WTC11 (cell line): ENCODE measurements around the gene SOCS6. TPM values are rescaled to one million over a fixed set of nuclear protein-coding genes. Genes with fewer than 3 reads are reported as not detected.

Experiments
- ATAC-seq: fragments of 200-7000 bp; cut with Tn5 transposase; 2 replicates; pipeline ENCODE4 v1.10.0; 2021; ENCODE audit warnings: mild to moderate bottlenecking, moderate library complexity
- Bru-seq: library from RNA; stranded (reverse); fragments of 400-500 nt; gene quantifications from one replicate; lab custom pipeline; 2021; lab: Mats Ljungman, UMichigan
- CTCF ChIA-PET: fragments of 300-600 bp; sonication (Branson Sonifier 250); formaldehyde crosslinking; loops from one replicate; lab custom pipeline; 2021; ENCODE audit warnings: antibody characterized with exemption; lab: Charles Lee
- POLR2A ChIA-PET: fragments of 350-600 bp; sonication (Branson Sonifier 250); formaldehyde crosslinking; loops from one replicate; lab custom pipeline; 2021; ENCODE audit warnings: antibody characterized with exemption; lab: Charles Lee
- DNase-seq: peaks from one replicate; pipeline ENCODE4 v3.0.0; 2021; ENCODE audit warnings: low spot score
- H3K27ac Mint-ChIP-seq: 2 replicates; pipeline ENCODE4 v1.8.0; 2021; ENCODE audit warnings: mixed read lengths
- H3K27me3 Mint-ChIP-seq: 2 replicates; pipeline ENCODE4 v1.8.0; 2021; ENCODE audit warnings: low read depth, mild to moderate bottlenecking, moderate library complexity, mixed read lengths
- H3K36me3 Mint-ChIP-seq: 2 replicates; pipeline ENCODE4 v1.8.0; 2021; ENCODE audit warnings: mixed read lengths
- H3K4me1 Mint-ChIP-seq: 2 replicates; pipeline ENCODE4 v1.8.0; 2022; ENCODE audit warnings: mixed read lengths
- H3K4me3 Mint-ChIP-seq: 2 replicates; pipeline ENCODE4 v1.8.0; 2021; ENCODE audit warnings: mild to moderate bottlenecking, moderate library complexity, mixed read lengths
- H3K9me3 Mint-ChIP-seq: 2 replicates; pipeline ENCODE4 v1.8.0; 2021; ENCODE audit warnings: mixed read lengths
- CDX4 ChIP-seq: fragments of 250-450 bp; sonication (Bioruptor Pico); IDR thresholded peaks from 2 replicates; pipeline ENCODE4 v1.9.0; 2021; ENCODE audit warnings: moderate library complexity, mild to moderate bottlenecking, inconsistent platforms, borderline replicate concordance
- CTCF ChIP-seq: fragments of 200-600 bp; IDR thresholded peaks from 2 replicates; pipeline ENCODE4 v1.8.0; 2022; ENCODE audit warnings: antibody characterized with exemption
- E2F1 ChIP-seq: sonication (generic); formaldehyde crosslinking; IDR thresholded peaks from 2 replicates; pipeline ENCODE4 v1.8.0; 2022; ENCODE audit warnings: mild to moderate bottlenecking, missing genetic modification reagents
- ETV6 ChIP-seq: sonication (generic); formaldehyde crosslinking; IDR thresholded peaks from 2 replicates; pipeline ENCODE4 v1.8.1; 2022; ENCODE audit warnings: mild to moderate bottlenecking, missing genetic modification reagents
- FOXK1 ChIP-seq: sonication (generic); formaldehyde crosslinking; IDR thresholded peaks from 2 replicates; pipeline ENCODE4 v1.8.0; 2022; ENCODE audit warnings: mild to moderate bottlenecking, moderate library complexity, missing genetic modification reagents
- FOXP4 ChIP-seq: sonication (generic); formaldehyde crosslinking; IDR thresholded peaks from 2 replicates; pipeline ENCODE4 v1.8.0; 2022; ENCODE audit warnings: mild to moderate bottlenecking, missing genetic modification reagents
- MYBL2 ChIP-seq: sonication (generic); formaldehyde crosslinking; IDR thresholded peaks from 2 replicates; pipeline ENCODE4 v1.8.1; 2023; ENCODE audit warnings: mild to moderate bottlenecking, moderate library complexity, missing genetic modification reagents
- NFYB ChIP-seq: sonication (generic); formaldehyde crosslinking; conservative IDR thresholded peaks from 2 replicates; pipeline ENCODE4 v1.8.0; 2022; ENCODE audit warnings: low read depth, missing genetic modification reagents
- PRDM15 ChIP-seq: sonication (generic); formaldehyde crosslinking; IDR thresholded peaks from 2 replicates; pipeline ENCODE4 v1.8.0; 2022; ENCODE audit warnings: missing genetic modification reagents
- SP1 ChIP-seq: sonication (generic); formaldehyde crosslinking; conservative IDR thresholded peaks from 2 replicates; pipeline ENCODE4 v1.8.1; 2022; ENCODE audit warnings: missing genetic modification reagents
- TEAD4 ChIP-seq: sonication (generic); formaldehyde crosslinking; IDR thresholded peaks from 2 replicates; pipeline ENCODE4 v1.8.0; 2022; ENCODE audit warnings: mild to moderate bottlenecking, missing genetic modification reagents
- ZNF263 ChIP-seq: sonication (generic); formaldehyde crosslinking; IDR thresholded peaks from 2 replicates; pipeline ENCODE4 v1.8.1; 2022; ENCODE audit warnings: low read depth, mild to moderate bottlenecking, moderate library complexity, missing genetic modification reagents
- ZNF317 ChIP-seq: sonication (generic); formaldehyde crosslinking; IDR thresholded peaks from 2 replicates; pipeline ENCODE4 v1.8.1; 2023; ENCODE audit warnings: low read depth, mild to moderate bottlenecking, moderate library complexity, missing genetic modification reagents, borderline replicate concordance
- ZNF416 ChIP-seq: fragments of 250-450 bp; sonication (Bioruptor Pico); IDR thresholded peaks from 2 replicates; pipeline ENCODE4 v1.9.0; 2021; ENCODE audit warnings: mild to moderate bottlenecking, inconsistent platforms
- ZNF532 ChIP-seq: fragments of 250-450 bp; sonication (Bioruptor Pico); IDR thresholded peaks from 2 replicates; pipeline ENCODE4 v1.9.0; 2021; ENCODE audit warnings: mild to moderate bottlenecking, borderline replicate concordance
- long read RNA-seq, 3 experiments: library from RNA in 1 of 3; library from capped mRNA in 1 of 3; library from polyadenylated mRNA in 1 of 3; unstranded in 2 of 3; stranded (forward) in 1 of 3; transcript quantifications; one replicate each; pipeline ENCODE4 v2.0.0, GENCODE V29; 2021
- total RNA-seq: library from RNA; stranded (reverse); gene quantifications from 3 replicates; pipeline ENCODE4 v1.2.3, GENCODE V29; 2021

SOCS6 gene
- total RNA-seq (12.2 to 16.5 TPM (median 14.5 TPM) in 3 replicates), Bru-seq, nascent RNA (percentile 82 among the genes with signal in this experiment)
- long read RNA-seq, experiment 1, full-length matches to known transcripts, result 56 of 89 reads
- long read RNA-seq, experiment 1, partial matches to known transcripts, result 17 of 89 reads
- long read RNA-seq, experiment 1, other reads (novel, unspliced or antisense), result 16 of 89 reads
- long read RNA-seq, experiment 2, full-length matches to known transcripts, result 5 of 17 reads
- long read RNA-seq, experiment 2, partial matches to known transcripts, result 5 of 17 reads
- long read RNA-seq, experiment 2, other reads (novel, unspliced or antisense), result 7 of 17 reads
- long read RNA-seq, experiment 3, partial matches to known transcripts, result 0 of 2 reads
- long read RNA-seq, experiment 3, other reads (novel, unspliced or antisense), result 2 of 2 reads

GRCh38 chr18:70288851-70289328 lies at the start of gene SOCS6:
Gene SOCS6, plus strand, starts transcription at chr18:70289045. Its CDS starts 35,624 bp downstream, at chr18:70324669.
- peaks cover 34% of the 10 kb centered on the region for H3K4me1 Mint-ChIP-seq
- CTCF ChIA-PET, result no interaction called here
- DNase-seq (peak; percentile 70), ATAC-seq (peak; percentile 69)
- H3K4me3 Mint-ChIP-seq, result peak within 1 kb of the TSS; percentile 91
- no peaks in the 10 kb centered on the region for H3K9me3 Mint-ChIP-seq
- peaks cover 2% of the 10 kb centered on the region for H3K27me3 Mint-ChIP-seq
- H3K36me3 Mint-ChIP-seq, result no peaks in the 10 kb centered on the region
- peak within 1 kb of the TSS; percentile 95 for H3K27ac Mint-ChIP-seq
- 0 out of 2 replicates have a peak, but pooled peaks have one; percentile 17 for TF ChIP-seq FOXK1 (CRISPR knock-in tag)
- peak; percentile 61 for TF ChIP-seq ETV6 (CRISPR knock-in tag)
- TF ChIP-seq CDX4 (CRISPR knock-in tag), result no peak
- no peak for TF ChIP-seq CTCF
- TF ChIP-seq SP1 (CRISPR knock-in tag), result 0 out of 2 replicates have a peak, but pooled peaks have one; percentile 4
- 0 out of 2 replicates have a peak, but pooled peaks have one; percentile 36 for TF ChIP-seq FOXP4 (CRISPR knock-in tag)
- no peak for TF ChIP-seq PRDM15 (CRISPR knock-in tag)
- TF ChIP-seq NFYB, result no peak
- 0 out of 2 replicates have a peak, but pooled peaks have one; percentile 44 for TF ChIP-seq ZNF416 (CRISPR knock-in tag)
- TF ChIP-seq ZNF263, result peak; percentile 41; the same call in 1 of the 2 replicates
- POLR2A ChIA-PET, result no interaction called here

GRCh38 chr18:70243131-70243929 lies 45.5 kb upstream of the SOCS6 start:
- Mint-ChIP-seq H3K9me3 (no peaks in the 10 kb centered on the region), H3K27ac (no peak overlapping the region), H3K4me1 (no peaks in the 10 kb centered on the region), H3K27me3 (no peaks in the 10 kb centered on the region; the same call in 1 of the 2 replicates), H3K4me3 (no peak overlapping the region), H3K36me3 (no peaks in the 10 kb centered on the region)
- DNase-seq (no peak), ATAC-seq (no peak)
- CTCF ChIA-PET, result no interaction called here
- POLR2A ChIA-PET, result no interaction called here
- TF ChIP-seq MYBL2 (CRISPR knock-in tag), result no peak
- no peak for TF ChIP-seq ZNF532 (CRISPR knock-in tag)
- TF ChIP-seq ZNF317 (CRISPR knock-in tag), result no peak
- TF ChIP-seq CTCF, result no peak
- TF ChIP-seq TEAD4 (CRISPR knock-in tag), result no peak
- no peak for TF ChIP-seq E2F1
